ENCODE data around the gene PAX3. TPM values are rescaled to one million over a fixed set of nuclear protein-coding genes. Genes with fewer than 3 reads are reported as not detected.

Gene PAX3
- total and polyA plus RNA-seq, 4 donors: not detected

DNA sequence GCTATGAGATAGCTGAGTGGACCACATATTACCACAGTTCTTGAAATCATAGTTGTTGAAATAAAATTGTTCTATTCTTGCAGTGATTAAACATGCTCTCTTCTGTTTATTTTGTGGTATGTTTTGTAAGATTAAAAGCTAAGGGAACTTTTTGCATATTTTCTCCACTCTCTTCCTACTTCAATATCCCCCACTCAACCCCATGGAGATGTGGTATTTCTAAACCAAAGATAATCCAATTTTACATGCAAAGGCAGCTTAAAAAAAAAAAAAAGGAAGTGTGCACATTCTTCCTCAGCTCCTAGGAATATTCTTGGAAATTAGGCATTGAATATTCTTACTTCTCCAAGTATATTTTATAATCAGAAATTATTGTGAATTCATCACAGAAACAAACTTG is 15.0 kb upstream of the PAX3 start:
- H3K4me3 ChIP-seq (ENCODE audit: low read depth in 1 of 3, low read length in 3 of 3): no peak overlapping the region
- H3K9ac ChIP-seq (ENCODE audit: low read depth in 1 of 2, low read length in 2 of 2): no peak overlapping the region
- H3K4me1 ChIP-seq (ENCODE audit: control insufficient read depth in 4 of 4, insufficient read depth in 4 of 4, low read length in 3 of 4): peaks cover 0 to 10% (median 9%) of the 10 kb centered on the region in 4 donors
- DNase-seq (ENCODE audit: low spot score): no peak
- no peak overlapping the region for H3K27ac ChIP-seq (ENCODE audit: low read depth in 1 of 2, low read length in 2 of 2)
- H3K9me3 ChIP-seq (ENCODE audit: control insufficient read depth in 4 of 4, low read length in 3 of 4): peaks cover 0 to 3% (median 0%) of the 10 kb centered on the region in 4 donors
- H3K36me3 ChIP-seq (ENCODE audit: control insufficient read depth in 4 of 4, insufficient read depth in 3 of 4, low read depth in 1 of 4, low read length in 3 of 4): no peaks in the 10 kb centered on the region
- H3K27me3 ChIP-seq (ENCODE audit: control insufficient read depth in 4 of 4, insufficient read depth in 4 of 4, low read length in 3 of 4): peaks cover under 1 to 34% (median 11%) of the 10 kb centered on the region in 4 donors
- no peak for TF ChIP-seq GABPA (IDR thresholded peaks at IDR 0.05 in 1 of 2, conservative IDR thresholded peaks at IDR 0.05 in 1 of 2)
- no peak for TF ChIP-seq HNF4A (conservative IDR thresholded peaks at IDR 0.05)
- no peak for TF ChIP-seq NR2F2 (IDR thresholded peaks at IDR 0.05)
- no peak for TF ChIP-seq SP1 (IDR thresholded peaks at IDR 0.05)
- TF ChIP-seq HNF4G (IDR thresholded peaks at IDR 0.05): no peak
- no peak for TF ChIP-seq FOXA2 (IDR thresholded peaks at IDR 0.05)
- no peak for TF ChIP-seq JUND (IDR thresholded peaks at IDR 0.05)
- TF ChIP-seq, protein P1, sequence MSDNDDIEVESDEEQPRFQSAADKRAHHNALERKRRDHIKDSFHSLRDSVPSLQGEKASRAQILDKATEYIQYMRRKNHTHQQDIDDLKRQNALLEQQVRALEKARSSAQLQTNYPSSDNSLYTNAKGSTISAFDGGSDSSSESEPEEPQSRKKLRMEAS (IDR thresholded peaks at IDR 0.05): no peak
- TF ChIP-seq RXRA (IDR thresholded peaks at IDR 0.05): no peak
- no peak for TF ChIP-seq TAF1 (conservative IDR thresholded peaks at IDR 0.05)
- no peak for TF ChIP-seq YY1 (IDR thresholded peaks at IDR 0.05)
- TF ChIP-seq, protein P2, sequence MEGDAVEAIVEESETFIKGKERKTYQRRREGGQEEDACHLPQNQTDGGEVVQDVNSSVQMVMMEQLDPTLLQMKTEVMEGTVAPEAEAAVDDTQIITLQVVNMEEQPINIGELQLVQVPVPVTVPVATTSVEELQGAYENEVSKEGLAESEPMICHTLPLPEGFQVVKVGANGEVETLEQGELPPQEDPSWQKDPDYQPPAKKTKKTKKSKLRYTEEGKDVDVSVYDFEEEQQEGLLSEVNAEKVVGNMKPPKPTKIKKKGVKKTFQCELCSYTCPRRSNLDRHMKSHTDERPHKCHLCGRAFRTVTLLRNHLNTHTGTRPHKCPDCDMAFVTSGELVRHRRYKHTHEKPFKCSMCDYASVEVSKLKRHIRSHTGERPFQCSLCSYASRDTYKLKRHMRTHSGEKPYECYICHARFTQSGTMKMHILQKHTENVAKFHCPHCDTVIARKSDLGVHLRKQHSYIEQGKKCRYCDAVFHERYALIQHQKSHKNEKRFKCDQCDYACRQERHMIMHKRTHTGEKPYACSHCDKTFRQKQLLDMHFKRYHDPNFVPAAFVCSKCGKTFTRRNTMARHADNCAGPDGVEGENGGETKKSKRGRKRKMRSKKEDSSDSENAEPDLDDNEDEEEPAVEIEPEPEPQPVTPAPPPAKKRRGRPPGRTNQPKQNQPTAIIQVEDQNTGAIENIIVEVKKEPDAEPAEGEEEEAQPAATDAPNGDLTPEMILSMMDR (IDR thresholded peaks at IDR 0.05; ENCODE audit: low read depth, low read length, missing input control): no peak
- TF ChIP-seq, protein P3, sequence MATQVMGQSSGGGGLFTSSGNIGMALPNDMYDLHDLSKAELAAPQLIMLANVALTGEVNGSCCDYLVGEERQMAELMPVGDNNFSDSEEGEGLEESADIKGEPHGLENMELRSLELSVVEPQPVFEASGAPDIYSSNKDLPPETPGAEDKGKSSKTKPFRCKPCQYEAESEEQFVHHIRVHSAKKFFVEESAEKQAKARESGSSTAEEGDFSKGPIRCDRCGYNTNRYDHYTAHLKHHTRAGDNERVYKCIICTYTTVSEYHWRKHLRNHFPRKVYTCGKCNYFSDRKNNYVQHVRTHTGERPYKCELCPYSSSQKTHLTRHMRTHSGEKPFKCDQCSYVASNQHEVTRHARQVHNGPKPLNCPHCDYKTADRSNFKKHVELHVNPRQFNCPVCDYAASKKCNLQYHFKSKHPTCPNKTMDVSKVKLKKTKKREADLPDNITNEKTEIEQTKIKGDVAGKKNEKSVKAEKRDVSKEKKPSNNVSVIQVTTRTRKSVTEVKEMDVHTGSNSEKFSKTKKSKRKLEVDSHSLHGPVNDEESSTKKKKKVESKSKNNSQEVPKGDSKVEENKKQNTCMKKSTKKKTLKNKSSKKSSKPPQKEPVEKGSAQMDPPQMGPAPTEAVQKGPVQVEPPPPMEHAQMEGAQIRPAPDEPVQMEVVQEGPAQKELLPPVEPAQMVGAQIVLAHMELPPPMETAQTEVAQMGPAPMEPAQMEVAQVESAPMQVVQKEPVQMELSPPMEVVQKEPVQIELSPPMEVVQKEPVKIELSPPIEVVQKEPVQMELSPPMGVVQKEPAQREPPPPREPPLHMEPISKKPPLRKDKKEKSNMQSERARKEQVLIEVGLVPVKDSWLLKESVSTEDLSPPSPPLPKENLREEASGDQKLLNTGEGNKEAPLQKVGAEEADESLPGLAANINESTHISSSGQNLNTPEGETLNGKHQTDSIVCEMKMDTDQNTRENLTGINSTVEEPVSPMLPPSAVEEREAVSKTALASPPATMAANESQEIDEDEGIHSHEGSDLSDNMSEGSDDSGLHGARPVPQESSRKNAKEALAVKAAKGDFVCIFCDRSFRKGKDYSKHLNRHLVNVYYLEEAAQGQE (IDR thresholded peaks at IDR 0.05): no peak
- TF ChIP-seq, protein P4, sequence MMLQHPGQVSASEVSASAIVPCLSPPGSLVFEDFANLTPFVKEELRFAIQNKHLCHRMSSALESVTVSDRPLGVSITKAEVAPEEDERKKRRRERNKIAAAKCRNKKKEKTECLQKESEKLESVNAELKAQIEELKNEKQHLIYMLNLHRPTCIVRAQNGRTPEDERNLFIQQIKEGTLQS (IDR thresholded peaks at IDR 0.05): no peak

DNA sequence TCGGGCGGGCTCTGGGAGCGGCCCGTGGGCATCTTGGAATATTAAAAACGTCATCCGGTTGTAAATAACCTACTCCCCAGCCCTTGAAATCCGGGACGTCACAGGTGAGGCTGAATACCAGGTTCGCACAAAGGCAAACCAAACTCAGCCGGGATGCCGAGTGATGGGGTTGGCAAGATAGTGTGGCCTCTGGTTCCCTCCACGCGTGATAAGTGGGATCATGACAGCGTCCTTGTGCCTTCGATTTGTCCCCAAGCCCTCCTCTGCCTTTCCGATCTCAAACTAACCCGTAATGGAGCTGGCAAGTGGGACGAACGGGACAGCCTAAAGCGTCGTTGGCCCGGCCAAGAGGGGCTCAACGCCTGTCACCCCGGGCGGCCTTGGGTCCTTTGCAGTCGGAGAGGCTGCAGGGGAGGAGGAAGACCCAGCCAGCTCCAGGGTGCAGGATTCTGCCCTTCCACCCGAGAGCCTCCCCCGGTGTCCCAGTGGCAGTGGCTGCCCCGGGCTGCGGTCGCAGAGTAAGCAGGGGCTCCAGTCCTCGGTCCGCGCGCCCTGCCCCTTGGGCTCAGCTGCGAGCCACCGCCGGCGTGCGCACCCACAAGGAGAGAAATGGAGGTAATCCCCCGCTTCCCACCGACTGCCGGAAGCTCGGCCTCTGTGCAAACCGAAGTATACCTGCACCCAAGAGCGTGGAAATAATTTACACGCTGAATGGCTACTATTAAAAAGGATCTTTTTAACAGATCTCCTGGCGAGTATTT is 13.4 kb upstream of the PAX3 start:
- no peak for DNase-seq (ENCODE audit: low spot score)
- peaks cover 0 to 36% (median 12%) of the 10 kb centered on the region in 4 donors for H3K27me3 ChIP-seq (ENCODE audit: control insufficient read depth in 4 of 4, insufficient read depth in 4 of 4, low read length in 3 of 4)
- 6% methylated on average over 48 of the region's 48 CpGs for WGBS

More for the DNA sequence above, 13.4 kb upstream of the PAX3 start:
- no peak overlapping the region for H3K4me3 ChIP-seq (ENCODE audit: low read depth in 1 of 3, low read length in 3 of 3)
- TF ChIP-seq EGR1 (IDR thresholded peaks at IDR 0.05; ENCODE audit: low read depth in 2 of 2): no peak
- TF ChIP-seq HNF4A (conservative IDR thresholded peaks at IDR 0.05): no peak
- TF ChIP-seq FOXA2 (IDR thresholded peaks at IDR 0.05): no peak
- TF ChIP-seq GABPA (IDR thresholded peaks at IDR 0.05 in 1 of 2, conservative IDR thresholded peaks at IDR 0.05 in 1 of 2): no peak
- TF ChIP-seq, protein P5, sequence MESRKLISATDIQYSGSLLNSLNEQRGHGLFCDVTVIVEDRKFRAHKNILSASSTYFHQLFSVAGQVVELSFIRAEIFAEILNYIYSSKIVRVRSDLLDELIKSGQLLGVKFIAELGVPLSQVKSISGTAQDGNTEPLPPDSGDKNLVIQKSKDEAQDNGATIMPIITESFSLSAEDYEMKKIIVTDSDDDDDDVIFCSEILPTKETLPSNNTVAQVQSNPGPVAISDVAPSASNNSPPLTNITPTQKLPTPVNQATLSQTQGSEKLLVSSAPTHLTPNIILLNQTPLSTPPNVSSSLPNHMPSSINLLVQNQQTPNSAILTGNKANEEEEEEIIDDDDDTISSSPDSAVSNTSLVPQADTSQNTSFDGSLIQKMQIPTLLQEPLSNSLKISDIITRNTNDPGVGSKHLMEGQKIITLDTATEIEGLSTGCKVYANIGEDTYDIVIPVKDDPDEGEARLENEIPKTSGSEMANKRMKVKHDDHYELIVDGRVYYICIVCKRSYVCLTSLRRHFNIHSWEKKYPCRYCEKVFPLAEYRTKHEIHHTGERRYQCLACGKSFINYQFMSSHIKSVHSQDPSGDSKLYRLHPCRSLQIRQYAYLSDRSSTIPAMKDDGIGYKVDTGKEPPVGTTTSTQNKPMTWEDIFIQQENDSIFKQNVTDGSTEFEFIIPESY (IDR thresholded peaks at IDR 0.05): no peak
- TF ChIP-seq JUND (IDR thresholded peaks at IDR 0.05): no peak
- H3K9ac ChIP-seq (ENCODE audit: low read depth in 1 of 2, low read length in 2 of 2): no peak overlapping the region
- H3K36me3 ChIP-seq (ENCODE audit: control insufficient read depth in 4 of 4, insufficient read depth in 3 of 4, low read depth in 1 of 4, low read length in 3 of 4): no peaks in the 10 kb centered on the region
- H3K9me3 ChIP-seq (ENCODE audit: control insufficient read depth in 4 of 4, low read length in 3 of 4): peaks cover 0 to 3% (median 0%) of the 10 kb centered on the region in 4 donors
- H3K27ac ChIP-seq (ENCODE audit: low read depth in 1 of 2, low read length in 2 of 2): no peak overlapping the region
- peaks cover 0 to 2% (median 0%) of the 10 kb centered on the region in 4 donors for H3K4me1 ChIP-seq (ENCODE audit: control insufficient read depth in 4 of 4, insufficient read depth in 4 of 4, low read length in 3 of 4)
